Stimulated activated CD4-positive, alpha-beta T cell treated with anti-CD3 and anti-CD28 coated beads, TNF-alpha, amount 100 ng/mL, for 24 hours (primary cell): Measurements from ENCODE around the gene TK1.
"Not testable (repeated sequence)": the region's sequence is repeated elsewhere in the genome, so short reads cannot be mapped to it uniquely, and the experiment has no call there.

Experiments used
- DNase-seq, 3 experiments: peaks; one replicate each; pipeline ENCODE4 v3.0.0-alpha.2; 2020; ENCODE audit warnings: low read depth in 3 of 3

Gene TK1

GRCh38 chr17:78176548-78177025 is 10.3 kb downstream of the TK1 start:
- peak; percentile 60 to 73 (median 65) for DNase-seq

GRCh38 chr17:78175643-78175981 is 11.2 kb downstream of the TK1 start:
- no peak for DNase-seq

GRCh38 chr17:78174870-78175642 is 11.8 kb downstream of the TK1 start:
- no peak for DNase-seq

GRCh38 chr17:78174346-78174869 is 12.4 kb downstream of the TK1 start:
- DNase-seq, result no peak

DNA sequence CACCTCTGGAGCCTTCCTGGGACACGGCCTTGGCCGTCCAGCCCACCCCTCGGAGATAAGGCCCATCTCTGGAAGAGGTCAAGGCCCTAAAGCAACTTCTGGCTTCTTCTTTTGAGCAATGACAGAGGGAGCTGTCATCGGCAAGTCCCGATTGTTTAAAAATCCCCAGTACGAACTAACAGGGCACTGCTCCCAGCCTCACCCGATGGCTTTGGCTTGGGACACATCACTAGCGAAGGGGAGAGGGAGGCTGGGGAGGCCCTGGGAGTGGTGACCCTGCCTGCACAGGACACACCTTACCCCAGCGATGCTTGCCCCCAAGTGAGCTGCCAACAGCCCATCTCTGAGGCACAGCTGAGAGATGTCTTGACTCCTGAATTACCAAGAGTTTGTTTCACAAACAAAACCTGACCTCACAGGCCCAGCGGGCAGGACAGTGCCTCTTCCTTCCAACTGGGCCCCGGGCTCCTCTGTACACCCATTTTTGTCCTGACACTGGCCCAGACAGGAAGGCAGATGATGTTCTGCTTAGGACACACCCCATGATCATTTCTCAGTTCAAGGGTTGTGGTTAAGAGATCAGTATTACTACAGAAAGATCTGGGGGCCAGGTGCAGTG is 13.6 kb downstream of the TK1 start:
- DNase-seq, result no peak

DNA sequence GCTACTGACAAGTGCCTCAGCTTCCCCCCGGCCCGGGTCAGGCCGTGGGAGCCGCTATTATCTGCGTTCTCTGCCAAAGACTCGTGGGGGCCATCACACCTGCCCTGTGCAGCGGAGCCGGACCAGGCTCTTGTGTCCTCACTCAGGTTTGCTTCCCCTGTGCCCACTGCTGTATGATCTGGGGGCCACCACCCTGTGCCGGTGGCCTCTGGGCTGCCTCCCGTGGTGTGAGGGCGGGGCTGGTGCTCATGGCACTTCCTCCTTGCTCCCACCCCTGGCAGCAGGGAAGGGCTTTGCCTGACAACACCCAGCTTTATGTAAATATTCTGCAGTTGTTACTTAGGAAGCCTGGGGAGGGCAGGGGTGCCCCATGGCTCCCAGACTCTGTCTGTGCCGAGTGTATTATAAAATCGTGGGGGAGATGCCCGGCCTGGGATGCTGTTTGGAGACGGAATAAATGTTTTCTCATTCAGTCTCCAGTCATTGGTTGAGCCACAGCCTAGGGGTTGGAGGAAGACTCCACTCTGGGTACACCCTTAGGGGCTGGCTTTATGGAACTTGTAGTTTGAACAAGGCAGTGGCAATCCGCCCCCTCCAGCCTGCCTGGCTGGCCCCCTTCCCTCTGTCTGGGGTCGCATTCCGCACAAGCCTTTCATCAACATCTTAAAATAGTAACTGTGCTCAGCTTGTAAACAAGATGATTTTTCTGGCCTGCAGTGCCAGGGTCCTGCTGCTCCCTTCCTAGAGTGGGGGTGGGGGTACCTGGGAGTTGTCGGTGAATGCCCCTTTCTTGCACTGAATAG is 14.4 kb downstream of the TK1 start:
- no peak for DNase-seq

- DNase-seq, result not testable (repeated sequence)
These were observed 15.1 kb downstream of the TK1 start for GRCh38 chr17:78171591-78172248.

GRCh38 chr17:78170692-78171590 is 15.9 kb downstream of the TK1 start:
- DNase-seq, result no peak

DNA sequence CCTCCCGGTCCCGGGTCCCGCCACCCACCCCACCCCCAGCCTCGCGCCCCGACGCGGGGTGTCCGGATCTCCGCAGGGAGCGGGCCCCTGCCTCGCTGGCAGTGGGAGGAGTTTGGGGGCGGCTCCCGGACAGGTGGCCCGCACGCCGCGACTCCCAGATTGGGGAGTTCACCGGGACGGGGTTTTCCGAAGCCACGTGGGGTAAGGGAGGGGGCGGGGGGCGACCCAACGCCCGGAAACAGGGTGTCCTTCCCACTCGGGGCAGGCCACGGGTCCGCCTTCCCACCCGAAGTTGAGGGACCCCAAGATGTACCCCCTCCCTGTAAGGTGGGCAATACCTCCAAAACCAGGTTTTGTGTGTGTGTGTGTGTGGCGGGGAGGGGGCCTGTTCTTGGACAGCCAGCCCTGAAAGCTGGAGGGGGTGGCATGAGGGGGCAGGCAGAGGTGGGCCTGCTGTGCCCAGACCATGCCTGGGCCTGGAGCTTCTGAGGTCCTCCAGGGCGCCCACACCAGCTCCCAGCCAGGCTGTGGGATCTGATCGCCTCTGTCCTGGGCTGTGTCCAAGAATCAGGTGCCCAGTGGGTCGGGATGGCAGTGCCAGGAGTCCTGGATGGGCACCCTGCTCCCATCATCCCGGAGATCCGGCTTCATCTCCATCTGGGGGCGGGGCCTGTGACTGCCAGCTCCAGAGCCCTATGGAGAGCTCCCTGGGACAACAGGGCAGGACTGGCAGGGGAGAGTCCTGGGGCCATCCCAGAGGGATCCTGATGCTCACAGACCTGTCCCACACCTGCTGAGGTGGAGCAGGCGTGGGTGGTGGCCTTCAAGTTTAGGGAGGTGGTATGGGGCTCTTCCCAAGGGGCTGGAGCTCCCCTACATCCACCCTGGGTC is 17.7 kb downstream of the TK1 start:
- peak; percentile 35 to 66 (median 36) for DNase-seq

DNA sequence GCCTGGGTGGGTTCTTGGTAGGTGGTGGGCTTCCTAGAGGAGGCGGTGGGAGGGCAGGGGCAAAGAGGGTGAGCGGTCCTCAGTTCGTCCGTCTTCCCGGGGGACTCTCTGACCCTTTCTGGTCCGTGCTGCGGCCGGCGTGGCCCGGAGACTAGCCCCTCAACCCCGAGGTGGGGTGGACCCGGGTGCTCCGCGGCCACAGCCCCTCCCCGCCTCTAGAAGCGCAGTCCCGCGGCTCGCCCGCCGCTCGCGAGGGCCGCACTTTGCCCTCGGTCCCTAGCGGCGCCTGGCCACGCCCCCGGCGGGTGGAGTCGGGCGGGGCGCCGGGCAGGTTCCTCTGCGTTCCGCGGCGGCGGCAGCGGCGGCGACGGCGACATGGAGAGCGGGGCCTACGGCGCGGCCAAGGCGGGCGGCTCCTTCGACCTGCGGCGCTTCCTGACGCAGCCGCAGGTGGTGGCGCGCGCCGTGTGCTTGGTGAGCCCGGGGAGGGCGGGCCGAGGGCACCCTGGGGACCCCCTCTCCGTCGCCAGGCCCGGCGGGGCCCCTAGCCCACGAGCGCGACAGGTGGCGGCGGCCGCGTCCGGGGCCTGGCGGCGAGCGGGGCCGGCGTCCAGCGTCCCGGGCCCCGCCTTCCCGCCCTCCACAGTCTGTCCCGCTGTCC is 18.5 kb downstream of the TK1 start, which contains the start of gene SYNGR2:
Gene SYNGR2 (plus strand): TSS at position 340 of the 661 bp plus-strand sequence. CDS start 36 bp downstream, at position 376.
- DNase-seq, result peak; percentile 72 to 85 (median 80)

- DNase-seq, result no peak
These were observed 20.4 kb downstream of the TK1 start for GRCh38 chr17:78166416-78166815.

DNA sequence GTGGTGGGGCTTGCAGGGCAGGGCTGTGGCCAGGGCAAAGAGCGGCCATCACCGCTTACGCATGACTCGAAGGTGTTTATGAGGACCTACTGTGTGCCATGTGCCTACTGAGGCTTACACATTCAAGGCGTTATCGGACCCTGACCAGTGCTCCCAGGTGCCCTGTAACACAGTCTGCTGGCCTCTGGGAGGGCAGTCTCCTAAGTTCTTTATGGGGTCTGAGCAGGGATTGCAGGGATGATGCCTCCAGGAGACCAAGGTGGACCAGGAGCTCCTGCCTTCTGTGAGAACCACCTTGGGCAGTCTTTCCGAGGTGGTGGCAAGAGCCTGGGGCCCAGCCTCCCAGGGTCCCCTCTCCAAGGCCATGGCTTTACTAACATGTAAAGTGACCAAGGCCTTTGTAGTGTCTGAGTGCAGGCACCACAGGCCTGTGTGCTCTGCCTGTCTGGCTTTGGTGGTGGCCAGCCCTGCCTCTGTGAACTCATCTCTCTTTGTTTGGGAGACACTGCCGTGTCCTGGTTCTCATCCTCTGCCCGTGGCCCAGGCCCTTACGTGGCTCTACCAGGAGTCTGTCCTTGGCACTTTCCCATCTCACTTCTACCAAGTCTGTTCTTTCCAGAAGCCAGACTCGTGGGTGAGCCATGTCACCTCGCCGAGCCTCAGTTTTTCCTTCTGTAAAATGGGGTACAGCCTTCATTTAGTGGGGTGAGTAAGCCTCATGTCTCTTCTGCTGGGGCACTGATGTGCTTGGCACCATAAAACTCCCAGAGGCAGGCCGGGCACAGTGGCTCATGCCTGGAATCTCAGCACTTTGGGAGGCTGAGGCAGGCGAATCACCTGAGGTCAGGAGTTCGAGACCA is 21.9 kb downstream of the TK1 start:
- DNase-seq, result no peak

DNA sequence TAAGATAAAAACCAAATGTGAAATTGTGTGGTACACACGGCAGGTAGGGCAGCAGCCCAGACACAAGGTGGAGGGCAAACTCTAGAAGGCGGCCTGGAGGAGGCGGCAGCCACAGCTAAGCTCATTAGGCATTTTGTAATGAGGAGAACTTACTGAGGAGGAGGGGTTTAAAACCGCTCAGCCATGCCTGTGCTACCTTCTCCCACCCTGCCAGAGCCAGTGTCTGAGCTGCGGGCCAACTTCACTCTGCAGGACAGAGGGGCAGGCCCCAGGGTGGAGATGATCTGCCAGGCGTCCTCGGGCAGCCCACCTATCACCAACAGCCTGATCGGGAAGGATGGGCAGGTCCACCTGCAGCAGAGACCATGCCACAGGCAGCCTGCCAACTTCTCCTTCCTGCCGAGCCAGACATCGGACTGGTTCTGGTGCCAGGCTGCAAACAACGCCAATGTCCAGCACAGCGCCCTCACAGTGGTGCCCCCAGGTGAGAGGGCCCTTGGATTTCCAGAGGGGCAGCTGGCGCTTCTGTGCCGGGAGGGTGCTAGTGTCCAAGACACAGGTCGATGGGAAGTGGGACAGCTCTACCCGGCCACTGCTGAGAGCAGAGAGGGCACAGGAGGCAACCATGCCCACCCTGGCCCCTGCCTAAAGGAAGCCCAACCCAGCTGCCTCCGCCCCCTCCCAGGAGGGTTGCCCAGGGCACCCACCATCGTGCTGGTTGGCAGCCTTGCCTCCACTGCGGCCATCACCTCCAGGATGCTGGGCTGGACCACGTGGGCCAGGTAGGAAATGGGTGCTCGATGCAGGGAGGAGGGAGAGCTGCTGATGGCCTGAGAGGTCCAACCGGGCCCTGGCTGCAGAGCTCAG is 22.7 kb downstream of the TK1 start:
- DNase-seq, result no peak

DNA sequence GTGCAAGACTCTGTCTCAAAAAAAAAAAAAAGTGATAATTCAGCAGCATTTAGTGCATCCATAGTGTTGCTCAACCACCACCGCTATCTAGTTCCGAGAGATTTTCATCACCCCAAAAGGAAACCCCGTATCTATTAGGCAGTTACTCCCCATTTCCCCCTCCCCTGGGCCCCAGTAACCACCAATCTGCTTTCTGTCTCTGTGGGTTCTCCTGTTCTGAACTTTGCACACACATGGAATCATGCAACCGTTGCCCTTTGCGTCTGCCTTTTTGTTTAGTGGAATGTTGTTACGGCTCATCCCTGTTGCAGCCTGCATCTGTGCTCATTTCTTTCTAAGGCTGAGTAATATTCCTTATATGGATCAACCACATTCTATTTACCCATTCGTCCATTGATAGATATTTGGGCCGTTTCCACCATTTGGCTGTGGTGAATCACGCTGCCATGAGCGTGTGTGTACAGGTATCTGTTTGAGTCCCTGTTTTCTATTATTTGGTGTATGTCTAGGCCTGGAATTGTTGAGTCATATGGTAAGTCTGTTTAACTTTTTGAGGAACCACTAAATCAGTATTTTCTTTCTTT is 27.2 kb downstream of the TK1 start:
- DNase-seq, result no peak

GRCh38 chr17:78154903-78155811 is 31.7 kb downstream of the TK1 start:
- no peak for DNase-seq
